ENCODE results near the gene LYPD8.

The LYPD8 gene

DNA sequence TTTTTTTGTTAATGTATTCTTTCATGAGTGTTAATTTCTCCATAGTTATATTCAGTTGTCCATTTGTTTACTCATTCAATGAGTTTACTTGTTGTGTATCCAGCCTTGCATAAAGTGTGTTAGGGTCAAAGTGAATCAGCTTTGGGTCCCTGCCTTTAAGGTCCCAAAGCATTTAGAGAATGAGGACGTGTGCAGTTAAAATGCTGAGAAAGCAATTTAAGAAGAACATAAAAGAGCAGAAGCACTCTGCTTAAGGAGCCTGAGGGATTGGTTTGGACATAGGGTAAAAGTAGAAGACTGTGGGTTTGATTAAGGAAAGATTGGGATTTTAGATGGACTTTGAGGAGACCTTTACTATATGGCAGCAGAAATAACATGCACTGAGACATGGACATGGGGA lies 56.5 kb downstream of the LYPD8 start:
- DNase-seq (ENCODE audit: low read depth, low spot score): no peak

DNA sequence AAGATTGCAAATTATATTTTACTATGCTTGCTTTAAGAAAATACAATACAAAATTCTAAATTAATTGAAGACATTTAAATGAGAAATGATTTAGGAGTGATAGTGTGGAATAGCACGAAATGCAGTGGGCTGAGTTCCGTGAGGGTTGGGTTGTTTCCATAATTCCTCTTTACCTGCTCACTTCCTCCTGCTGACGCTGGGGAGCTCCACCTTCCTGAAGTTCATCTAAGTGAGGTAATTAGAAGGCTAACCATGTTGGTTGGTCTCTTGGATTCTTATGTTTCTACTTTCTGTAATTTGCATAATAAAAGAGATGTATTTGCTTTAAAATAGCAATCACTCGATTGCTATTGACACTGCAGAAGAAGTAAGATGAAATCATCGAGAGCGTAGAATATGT lies 57.7 kb downstream of the LYPD8 start:
- DNase-seq (ENCODE audit: low read depth, low spot score): no peak

DNA sequence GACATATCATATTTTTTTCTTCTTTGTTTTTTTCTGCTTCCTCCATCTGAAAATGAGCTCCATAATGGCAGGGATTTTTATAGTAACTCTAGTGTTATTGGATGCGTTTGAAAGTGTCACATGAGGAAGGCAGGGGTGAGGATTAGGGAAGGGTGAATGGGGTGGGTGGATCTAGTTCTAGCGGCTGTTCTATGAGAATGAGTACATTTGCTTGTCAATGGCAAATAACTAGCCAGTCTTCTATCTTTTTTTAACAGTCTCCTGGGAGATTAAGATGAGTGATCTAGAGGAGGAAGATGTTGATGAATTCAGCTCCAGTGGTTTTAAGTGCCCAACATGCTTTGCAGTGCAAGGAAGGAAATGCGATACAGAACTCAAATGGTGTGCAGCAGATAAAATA lies 58.8 kb downstream of the LYPD8 start:
- no peak for DNase-seq (ENCODE audit: low read depth, low spot score)

DNA sequence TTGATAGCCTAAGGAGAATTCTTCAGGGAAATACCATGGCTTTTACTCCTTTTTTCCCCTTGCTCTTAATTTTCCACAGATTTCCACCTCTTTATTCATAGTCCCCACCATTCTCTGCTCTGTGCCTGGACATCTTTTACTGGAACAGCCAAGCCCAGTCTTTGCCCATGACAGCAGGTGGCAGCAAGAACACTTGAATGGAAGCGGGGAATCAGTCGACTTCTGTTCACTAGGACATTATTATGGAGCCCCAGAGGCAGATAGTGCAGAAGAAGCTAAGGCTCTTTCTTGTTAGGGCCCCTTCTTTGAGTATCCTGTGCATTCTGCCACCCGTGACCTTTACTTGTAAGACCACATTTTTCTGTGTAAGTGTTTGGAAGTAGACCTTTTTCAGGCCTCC lies 59.3 kb downstream of the LYPD8 start:
- no peak for DNase-seq (ENCODE audit: low read depth, low spot score)

DNA sequence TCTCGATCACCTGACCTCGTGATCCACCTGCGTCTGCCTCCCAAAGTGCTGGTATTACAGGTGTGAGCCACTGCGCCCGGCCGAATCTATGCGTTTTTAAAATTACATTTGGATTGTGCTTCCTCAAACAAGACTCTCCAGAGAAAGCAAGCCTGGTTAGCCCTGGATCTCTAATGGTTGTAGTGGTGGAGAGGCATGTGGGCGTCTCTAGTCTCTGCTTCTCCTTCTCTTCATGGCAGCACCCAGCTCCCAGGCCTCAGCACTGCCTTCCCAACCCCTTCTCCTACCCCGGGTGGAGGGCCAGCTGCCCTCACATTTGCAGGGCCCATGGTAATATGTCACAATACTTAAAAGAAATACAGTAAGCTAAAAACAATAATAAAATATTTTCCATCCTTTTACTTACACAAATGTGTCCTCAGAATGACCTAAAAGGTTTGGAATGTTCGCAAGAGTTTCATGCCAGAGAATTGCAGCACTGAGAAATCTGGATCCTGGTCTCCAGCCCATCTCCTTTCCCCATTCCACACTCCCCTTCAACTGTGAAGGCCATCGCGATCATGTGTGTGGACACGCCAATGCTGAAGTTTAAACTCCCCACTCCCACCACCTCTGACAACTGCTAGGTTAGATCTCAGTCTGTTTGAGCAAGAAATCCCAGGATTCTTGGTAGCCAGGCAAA lies 60.0 kb downstream of the LYPD8 start:
- DNase-seq (ENCODE audit: low read depth, low spot score): no peak

DNA sequence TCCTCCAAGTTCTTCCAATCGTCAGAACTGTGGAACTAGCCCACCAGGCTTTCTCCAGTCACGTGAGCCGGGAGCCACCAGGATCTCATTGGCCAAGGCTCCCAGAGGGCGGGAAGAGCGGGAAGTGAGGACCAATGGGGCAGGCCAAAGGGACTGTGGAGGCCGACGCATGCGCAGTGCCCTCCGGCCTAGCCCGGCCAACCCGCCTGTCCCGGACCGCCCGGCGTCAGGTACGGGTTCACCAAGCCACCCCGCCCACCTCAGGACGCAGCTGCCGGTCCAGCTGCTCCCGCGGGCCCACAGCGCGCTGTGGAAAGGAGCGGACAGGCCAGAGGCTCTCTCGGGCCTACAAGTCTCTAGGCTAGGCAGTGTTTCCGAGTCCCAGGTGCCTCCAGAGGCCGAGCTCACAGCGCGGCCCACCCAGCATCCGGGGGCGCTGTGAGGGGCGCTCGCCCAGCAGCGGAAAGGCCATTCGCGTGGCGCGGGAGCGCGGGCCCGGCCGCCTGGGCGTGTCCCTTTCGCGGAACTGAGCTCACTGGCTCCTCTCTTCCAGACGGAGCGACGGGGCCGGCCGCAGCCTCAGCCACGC lies 63.9 kb downstream of the LYPD8 start:
- no peak for DNase-seq (ENCODE audit: low read depth, low spot score)

All from smooth muscle cell of the brain vasculature (primary cell).